GM19239 (cell line): ENCODE data around the gene BRF1.

Experiments
- DNase-seq: peaks from one replicate; pipeline ENCODE4 v3.0.0; 2011; ENCODE audit warnings: low spot score; ENCODE audit not compliant: insufficient read length
- FAIRE-seq: peaks from 2 replicates; lab custom pipeline; 2011; peaks lifted over from hg19 to GRCh38; lab: Jason Lieb, UNC

Gene BRF1

DNA sequence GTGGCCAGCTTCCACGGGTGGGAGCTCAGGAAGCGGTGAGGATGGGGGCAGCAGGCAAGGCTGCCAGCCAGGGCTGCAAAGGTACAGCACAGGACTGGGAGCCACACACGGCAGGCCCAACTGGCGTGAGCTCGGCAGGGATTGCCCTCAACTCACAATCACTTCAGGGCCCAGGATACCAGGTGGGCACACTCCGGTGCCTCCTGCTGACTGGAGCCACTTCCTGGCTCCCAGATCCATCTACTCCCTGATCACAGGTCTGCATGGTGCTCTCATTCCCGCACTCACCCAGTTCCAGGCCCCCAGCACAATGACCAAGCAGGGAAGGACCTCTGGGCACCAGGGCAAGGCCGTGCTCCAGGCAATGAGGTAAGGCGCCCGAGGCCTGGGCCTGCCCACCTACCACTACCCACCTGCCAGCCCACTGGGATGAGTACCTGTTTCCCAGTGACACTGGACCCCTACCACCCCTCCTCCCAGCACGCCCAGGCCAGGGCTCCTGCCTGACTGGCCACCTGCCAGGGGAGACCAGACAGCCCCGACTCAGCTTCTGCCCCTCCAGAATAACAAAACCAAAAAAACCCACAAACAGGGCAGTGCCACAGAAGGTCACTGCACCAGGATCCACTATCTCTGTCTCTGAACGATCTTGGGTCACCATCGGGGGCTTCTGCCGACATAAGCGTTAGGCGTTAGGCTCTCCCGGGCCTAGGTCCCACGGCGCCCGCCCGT, 134.1 kb downstream of the BRF1 start:
- FAIRE-seq, result no peak
- DNase-seq, result no peak

DNA sequence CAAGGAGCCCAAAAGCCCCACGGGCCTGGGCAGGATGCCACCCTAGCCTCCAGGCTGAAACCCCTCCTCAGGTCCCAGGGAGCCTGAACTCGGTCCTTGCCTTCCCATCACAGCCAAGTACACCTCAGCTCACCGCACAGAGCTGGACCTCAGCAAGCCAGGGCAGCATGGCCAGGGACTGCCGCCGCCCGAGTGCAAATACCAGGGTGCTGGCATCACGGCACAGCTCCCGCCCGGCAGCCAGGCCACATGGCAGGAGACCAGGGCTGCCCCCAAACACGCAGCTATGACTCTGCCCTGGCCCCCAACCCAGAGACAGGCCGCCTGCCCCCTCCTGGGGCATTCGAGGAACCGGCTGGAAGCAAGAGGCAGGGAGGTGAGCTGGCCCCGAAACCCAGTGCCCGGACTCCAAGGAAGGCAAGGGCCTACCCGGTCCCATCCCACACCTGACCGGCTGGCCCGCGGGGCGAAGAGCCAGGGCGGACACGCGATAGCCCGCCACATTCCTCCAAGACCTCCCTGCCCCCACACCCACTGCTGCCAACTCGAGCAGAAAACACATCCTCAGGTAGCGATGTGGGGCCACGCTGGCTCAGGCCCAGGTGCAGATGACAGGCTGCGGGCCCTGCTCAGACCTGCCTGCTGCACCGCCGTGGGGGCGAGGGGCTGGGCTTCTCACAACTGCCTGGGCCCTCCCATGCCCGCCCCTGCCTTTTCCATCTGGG, 134.9 kb downstream of the BRF1 start:
- FAIRE-seq, result no peak
- no peak for DNase-seq

DNA sequence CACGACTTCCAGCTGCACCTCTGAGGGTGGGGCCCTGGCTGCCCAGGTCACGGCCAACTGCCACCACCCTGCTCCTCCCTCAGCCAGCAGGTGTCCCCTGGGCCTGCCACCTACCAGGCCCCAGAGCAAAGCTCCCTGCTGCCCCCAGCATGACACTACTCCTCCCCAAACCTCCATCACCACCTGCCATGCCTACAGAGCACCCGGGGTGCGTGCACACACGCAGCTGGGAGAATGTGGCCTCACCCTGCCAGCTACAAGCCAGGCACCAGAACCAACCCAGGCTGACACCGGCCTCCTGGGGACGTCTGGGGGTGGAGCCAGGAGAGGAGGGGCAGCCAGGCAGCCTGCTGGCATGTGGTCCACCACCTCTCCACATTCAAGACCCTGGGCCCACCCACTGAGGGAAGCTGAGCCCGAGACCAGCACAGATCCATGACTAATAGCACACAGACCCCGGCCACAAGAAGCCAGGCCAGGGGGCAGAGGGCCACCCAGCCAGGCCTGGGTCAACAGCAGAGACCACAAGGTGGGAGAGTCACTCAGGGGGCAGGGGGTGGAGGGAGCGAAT, 135.6 kb downstream of the BRF1 start:
- DNase-seq, result no peak
- FAIRE-seq, result no peak

DNA sequence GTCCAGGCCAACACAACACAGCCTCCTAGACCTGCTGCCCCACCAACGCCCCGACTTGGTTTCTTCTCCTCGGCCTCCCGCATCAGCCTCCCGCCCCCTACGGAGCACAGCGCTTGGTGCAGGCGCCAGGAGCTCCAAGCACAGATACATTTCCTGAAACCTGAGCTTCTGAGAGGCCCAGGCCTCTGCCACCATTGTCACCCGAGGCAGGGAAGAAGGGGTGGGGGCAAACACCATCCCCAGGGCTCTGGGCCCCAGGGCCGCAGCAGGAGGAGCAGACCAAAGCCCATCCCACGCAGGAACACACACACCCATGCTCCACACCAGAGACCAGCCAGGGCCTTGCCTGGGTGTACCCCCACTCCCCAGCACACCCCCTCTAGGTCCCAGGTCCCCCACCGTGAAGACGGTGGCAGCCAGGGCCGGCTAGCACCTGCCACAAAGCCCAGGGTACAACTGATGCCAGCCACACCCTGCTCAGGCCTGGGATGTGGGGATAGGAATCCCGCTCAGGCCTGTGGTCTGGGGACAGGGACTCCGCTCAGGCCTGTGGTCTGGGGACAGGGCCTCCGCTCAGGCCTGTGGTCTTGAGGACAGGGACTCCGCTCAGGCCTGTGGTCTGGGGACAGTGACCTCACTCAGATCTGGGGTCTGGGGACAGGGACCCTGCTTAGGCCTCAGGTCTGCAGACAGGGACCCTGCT, 137.6 kb downstream of the BRF1 start:
- FAIRE-seq (no peak), DNase-seq (no peak)

DNA sequence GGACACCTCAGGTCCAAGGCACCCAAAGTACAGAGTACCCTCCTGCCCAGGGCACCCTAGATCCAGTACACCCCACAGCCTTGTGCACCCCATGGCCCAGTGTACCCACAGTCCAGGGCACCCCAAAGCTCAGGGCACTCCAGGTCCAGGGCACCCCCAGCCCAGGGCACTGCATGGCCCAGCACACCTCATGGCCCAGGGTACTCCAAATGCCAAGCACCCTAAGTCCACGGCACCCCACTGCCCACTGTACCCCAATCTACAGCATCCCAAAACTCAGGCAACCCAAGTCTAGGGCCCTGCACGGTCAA, 138.2 kb downstream of the BRF1 start:
- no peak for DNase-seq
- FAIRE-seq, result no peak

DNA sequence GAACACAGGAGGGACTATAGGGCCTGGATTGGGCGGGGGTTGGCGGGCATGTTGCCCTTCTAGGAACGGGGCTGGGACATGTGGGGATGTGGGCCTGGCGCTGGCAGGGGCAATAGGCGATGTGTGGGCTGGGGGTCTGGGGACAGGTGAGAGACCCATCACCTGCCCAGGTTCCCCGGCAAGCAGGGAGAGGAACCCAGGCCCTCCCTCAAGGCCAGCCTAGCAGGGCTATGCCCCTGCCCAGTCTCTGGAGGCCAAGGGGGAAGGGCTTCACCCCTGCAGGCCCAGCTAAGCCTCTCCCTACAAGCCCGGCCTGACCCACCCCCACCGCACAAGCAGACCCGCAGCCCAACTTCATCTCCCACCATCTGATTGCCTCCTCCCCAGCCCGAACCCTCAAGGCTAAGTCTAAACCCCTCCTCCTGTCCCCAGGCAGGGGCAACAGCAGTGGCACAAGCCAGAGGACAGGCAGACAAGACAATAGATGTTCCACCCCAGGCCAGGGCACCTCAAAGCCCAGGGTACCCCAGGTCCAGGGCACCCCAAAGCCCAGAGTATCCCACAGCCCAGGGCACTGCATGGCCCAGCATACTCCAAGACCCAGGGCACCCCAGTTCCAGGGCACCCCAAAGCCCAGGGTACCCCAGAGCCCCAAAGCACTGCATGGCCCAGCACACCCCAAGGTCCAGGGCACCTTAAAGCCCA, 138.7 kb downstream of the BRF1 start:
- peak; percentile 64 for DNase-seq
- no peak for FAIRE-seq

DNA sequence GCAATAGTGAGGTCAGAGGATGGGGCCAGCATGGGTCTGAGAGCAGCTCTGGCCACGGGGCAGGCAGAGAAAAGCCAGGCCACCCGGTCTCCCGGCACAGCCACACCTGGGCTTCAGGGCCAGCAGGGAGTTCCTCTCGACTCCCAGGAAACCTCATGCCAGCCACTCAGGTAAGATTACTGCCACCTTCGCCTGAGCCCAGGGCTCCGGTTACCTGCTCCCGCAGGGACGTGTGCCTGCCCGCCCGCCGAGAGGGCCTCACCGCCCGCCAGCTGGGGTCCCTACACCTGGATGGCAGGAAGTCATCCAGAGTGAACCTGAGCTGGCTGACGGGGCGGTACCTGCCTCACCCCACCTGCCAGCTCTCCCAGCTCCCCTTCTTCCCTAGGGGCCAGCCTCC, 139.5 kb downstream of the BRF1 start:
- FAIRE-seq (no peak), DNase-seq (no peak)

DNA sequence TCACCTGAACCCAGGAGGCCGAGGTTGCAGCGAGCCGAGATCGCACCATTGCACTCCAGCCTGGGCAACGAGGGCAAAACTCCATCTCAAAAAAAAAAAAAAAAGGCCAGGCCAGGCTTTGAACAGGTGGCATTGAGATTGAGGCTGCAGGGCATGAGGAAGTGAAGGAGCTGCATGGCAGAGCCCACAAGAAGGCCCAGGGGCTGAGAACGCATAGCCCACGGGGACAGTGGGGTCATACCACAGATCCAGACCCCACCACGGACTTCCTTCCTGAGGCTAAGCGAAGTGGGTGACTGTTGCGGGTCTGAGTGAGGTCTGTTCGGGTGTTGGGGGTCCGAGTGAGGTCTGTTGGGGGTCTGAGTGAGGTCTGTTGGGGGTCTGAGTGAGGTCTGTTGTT, 140.0 kb downstream of the BRF1 start:
- no peak for FAIRE-seq
- DNase-seq, result no peak

DNA sequence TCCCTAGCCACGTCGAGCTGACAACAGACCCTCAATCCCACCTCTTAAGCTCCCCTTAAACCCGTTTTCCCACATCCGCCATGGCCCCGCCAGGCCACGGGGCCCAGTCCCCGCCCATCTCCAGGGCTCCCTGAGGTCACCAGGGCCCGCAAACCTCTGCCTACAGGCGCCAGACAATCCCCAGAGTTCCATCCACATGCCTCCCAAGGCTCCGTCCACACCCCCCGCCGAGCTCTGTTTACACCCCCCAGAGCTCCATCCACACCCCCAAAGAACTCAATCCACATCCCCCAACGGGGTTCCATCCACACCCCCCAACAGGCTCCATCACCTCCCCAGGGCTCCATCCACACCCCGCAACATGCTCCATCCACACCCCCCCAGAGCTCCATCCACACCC, 141.5 kb downstream of the BRF1 start:
- FAIRE-seq (no peak), DNase-seq (no peak)
